Ovary (tissue), 9 donors: Measurements from ENCODE around the gene OPCML. TPM values are rescaled to one million over a fixed set of nuclear protein-coding genes. Genes with fewer than 3 reads are reported as not detected.

Experiments
- DNase-seq, 5 donors: peaks; one replicate each; pipeline ENCODE4 v3.0.0-alpha.2; 2019 to 2020
- H3K27ac ChIP-seq, 2 donors: fragments of 200-600 bp; one replicate each; pipeline versions ENCODE4 v1.5.1 to v1.8.0; 2019 to 2022
- H3K27me3 ChIP-seq: fragments of 200-600 bp; one replicate; pipeline ENCODE4 v1.8.0; 2022
- H3K36me3 ChIP-seq: fragments of 200-600 bp; sonication (generic); one replicate; pipeline ENCODE4 v1.5.1; 2019
- H3K4me1 ChIP-seq: one replicate; pipeline ENCODE4 v1.8.1; 2013; ENCODE audit warnings: mild to moderate bottlenecking, moderate library complexity; ENCODE audit not compliant: insufficient read depth
- H3K4me3 ChIP-seq: fragments of 200-600 bp; sonication (generic); one replicate; pipeline ENCODE4 v1.5.1; 2017
- H3K9me3 ChIP-seq, 2 donors: fragments of 200-600 bp in 1 of 2; sonication (generic) in 1 of 2; one replicate each; pipeline versions ENCODE4 v1.5.1 to v1.8.1; 2013 to 2019; ENCODE audit warnings: mild to moderate bottlenecking in 1 of 2, moderate library complexity in 1 of 2
- CTCF ChIP-seq, 3 donors: fragments of 450-650 bp in 2 of 3; fragments of 200-600 bp in 1 of 3; IDR thresholded peaks; one replicate each; pipeline versions ENCODE4 v1.5.1 to v1.8.0; 2016 to 2022; ENCODE audit warnings: antibody characterized with exemption in 3 of 3, mild to moderate bottlenecking in 1 of 3
- EP300 ChIP-seq: sonication (generic); formaldehyde crosslinking; IDR thresholded peaks from one replicate; pipeline ENCODE4 v1.6.1; 2017; ENCODE audit warnings: antibody characterized with exemption
- POLR2A ChIP-seq: fragments of 450-650 bp; IDR thresholded peaks from one replicate; pipeline ENCODE4 v1.6.1; 2017; ENCODE audit warnings: antibody characterized with exemption, mild to moderate bottlenecking, moderate library complexity
- WGBS, 3 donors: extraction: QIAGEN DNeasy Blood & Tissue Kit in 1 of 3; methylation state at CpG; one replicate each; pipeline versions ENCODE4 v1.1.5 to v1.1.7; 2013 to 2017; 5-methylcytosine and 5-hydroxymethylcytosine counted together
- intact Hi-C, 4 donors: fragments of 100-400 bp; cut with DNase I; formaldehyde crosslinking; loops; one replicate each; pipeline versions ENCODE4 v1.11.0 to v1.15.1; 2022 to 2023
- polyA plus RNA-seq, 2 donors: library from polyadenylated mRNA; stranded (reverse); fragments of 200-250 nt in 1 of 2; fragments of 350-450 nt in 1 of 2; fragmentation: Illumina TruSeq in 1 of 2; extraction: RNeasy Lipid Tissue Mini Kit (QIAGEN cat#74804) in 1 of 2; gene quantifications; one replicate each; pipeline ENCODE4 v1.2.3, GENCODE V29; 2013 to 2014
- total RNA-seq, 7 donors: library from RNA; depleted of rRNA in 2 of 7; stranded (reverse); fragments of >200 nt in 2 of 7; fragmentation: NEBNext Ultra II Directional in 3 of 7; extraction: Animal tissue kit (Norgen Biotek cat#: 25700) in 3 of 7; gene quantifications; one replicate each; pipeline versions ENCODE4 v1.1.0 to v1.2.4, GENCODE V29; 2016 to 2023
- donor health status: DM: no; HTN: no; CAD: no; lungs with moderate emphysema.
- donor health status: DM: no; HTN: no; CAD: no.
- donor health status: Bipolar disorder and iron deficiency.
- donor health status: DM: yes; HTN: yes; CAD: no.
- donor health status: DM: no; HTN: no; CAD: no.
- donor health status: DM: yes; HTN: yes; CAD: no.

The OPCML gene
- total and polyA plus RNA-seq, 9 donors = under 0.01 to 2.8 (median 0.32) TPM; not detected in 2

DNA sequence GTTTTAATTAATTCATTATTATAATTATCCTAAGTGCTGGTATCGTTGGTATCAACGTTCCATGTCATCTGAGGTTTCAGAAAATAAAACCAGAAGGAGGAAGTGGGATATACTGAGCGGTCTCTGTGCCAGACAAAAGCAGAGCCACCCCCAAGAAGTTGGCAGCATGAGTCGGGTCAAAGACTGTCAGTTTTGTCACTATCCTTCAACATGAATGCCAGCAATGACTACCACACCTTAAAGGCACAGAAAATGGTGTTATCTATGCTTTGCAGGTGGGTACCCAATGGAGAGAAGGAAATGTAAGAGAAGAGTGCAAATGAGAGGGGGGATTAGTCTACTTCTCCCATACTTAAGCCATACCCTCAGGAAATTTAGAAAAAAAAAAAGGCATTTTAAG, 408.5 kb downstream of the OPCML start:
- no peaks in the 10 kb centered on the region for H3K27me3 ChIP-seq
- 61 to 73% (median 69%) methylated on average over 4 of the region's 4 CpGs for WGBS, 3 donors

DNA sequence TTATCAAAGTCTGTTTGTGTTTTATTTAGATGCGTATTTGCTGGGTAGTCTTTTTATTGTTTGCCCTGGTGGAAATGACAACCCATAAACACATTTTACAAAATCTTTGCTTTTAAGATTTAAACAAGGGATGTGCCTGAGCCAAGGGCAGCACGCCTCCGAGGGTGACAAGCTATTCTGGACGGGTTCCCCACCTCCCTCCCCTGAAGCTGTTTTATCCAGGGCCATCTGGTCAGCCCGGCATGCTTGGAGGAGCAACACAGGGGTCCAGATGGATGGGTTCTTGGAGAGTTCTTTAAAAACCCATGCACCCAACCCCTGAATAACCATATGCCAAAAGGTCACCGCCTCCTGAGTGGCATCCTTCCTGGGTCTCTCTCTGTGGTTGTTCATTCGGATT, 408.9 kb downstream of the OPCML start:
- WGBS, 3 donors = 55 to 58% (median 57%) methylated on average over 7 of the region's 7 CpGs
- Histone ChIP-seq H3K4me3 (no peak overlapping the region), H3K27me3 (no peaks in the 10 kb centered on the region), H3K27ac (no peak overlapping the region), H3K36me3 (no peaks in the 10 kb centered on the region), H3K9me3 (no peaks in the 10 kb centered on the region), H3K4me1 (no peaks in the 10 kb centered on the region)
- no peak for DNase-seq
- intact Hi-C loops = no loop called here
- TF ChIP-seq CTCF (IDR thresholded peaks at IDR 0.05) = no peak
- TF ChIP-seq EP300 = no peak
- no peak for TF ChIP-seq POLR2A

More for the DNA sequence above, 408.5 kb downstream of the OPCML start:
- H3K4me3 ChIP-seq = no peak overlapping the region
- no peak for TF ChIP-seq POLR2A
- no peak for TF ChIP-seq CTCF (IDR thresholded peaks at IDR 0.05)
- no peak for TF ChIP-seq EP300
- no peak for DNase-seq
- intact Hi-C loops = no loop called here
- no peak overlapping the region for H3K27ac ChIP-seq
- H3K9me3 ChIP-seq = no peaks in the 10 kb centered on the region
- no peaks in the 10 kb centered on the region for H3K4me1 ChIP-seq
- no peaks in the 10 kb centered on the region for H3K36me3 ChIP-seq

DNA sequence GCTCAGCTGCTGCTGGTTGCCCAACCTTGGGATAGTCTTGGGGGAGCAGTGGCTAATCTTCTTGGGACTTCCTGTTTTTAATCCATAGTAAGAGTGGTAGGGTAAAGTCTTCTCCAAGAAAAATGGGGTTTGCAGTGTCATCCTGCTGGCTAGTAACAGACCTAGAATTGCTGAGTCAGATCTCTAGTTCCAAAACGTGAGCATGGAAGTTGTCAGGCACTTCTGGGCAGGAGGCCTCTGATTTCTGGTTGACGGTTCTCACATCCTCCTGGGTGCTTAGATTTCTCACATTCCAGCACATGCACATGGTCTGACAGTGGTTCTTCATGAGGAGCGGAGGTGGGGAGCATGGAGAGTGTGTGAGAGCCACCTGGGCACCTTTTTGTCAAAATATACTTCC, 410.0 kb downstream of the OPCML start:
- H3K36me3 ChIP-seq = no peaks in the 10 kb centered on the region
- intact Hi-C loops = no loop called here
- DNase-seq = no peak
- no peak overlapping the region for H3K27ac ChIP-seq
- no peaks in the 10 kb centered on the region for H3K4me1 ChIP-seq
- H3K4me3 ChIP-seq = no peak overlapping the region
- H3K9me3 ChIP-seq = no peaks in the 10 kb centered on the region
- no peaks in the 10 kb centered on the region for H3K27me3 ChIP-seq
- TF ChIP-seq POLR2A = no peak
- no peak for TF ChIP-seq CTCF (IDR thresholded peaks at IDR 0.05)
- no peak for TF ChIP-seq EP300
- 12 to 31% (median 19%) methylated on average over 3 of the region's 3 CpGs for WGBS, 3 donors

- H3K27ac ChIP-seq = no peak overlapping the region
- no peaks in the 10 kb centered on the region for H3K36me3 ChIP-seq
- no peak for DNase-seq
- H3K9me3 ChIP-seq = no peaks in the 10 kb centered on the region
- no peaks in the 10 kb centered on the region for H3K27me3 ChIP-seq
- intact Hi-C loops = no loop called here
- 56 to 65% (median 63%) methylated on average over 7 of the region's 7 CpGs for WGBS, 3 donors
- no peaks in the 10 kb centered on the region for H3K4me1 ChIP-seq
- TF ChIP-seq EP300 = no peak
- no peak for TF ChIP-seq POLR2A
- TF ChIP-seq CTCF (IDR thresholded peaks at IDR 0.05) = no peak
- H3K4me3 ChIP-seq = no peak overlapping the region
These were observed 413.6 kb downstream of the OPCML start for GRCh38 chr11:133118563-133119268.
